Astrocyte of the spinal cord (primary cell): ENCODE results near the gene AP1S1.
"Not testable (repeated sequence)": the region's sequence is repeated elsewhere in the genome, so short reads cannot be mapped to it uniquely, and the experiment has no call there.

ENCODE experiments used
- DNase-seq: peaks from one replicate; pipeline ENCODE4 v3.0.0; 2011; ENCODE audit warnings: low read depth, low spot score
- H3K4me3 ChIP-seq: 2 replicates; pipeline ENCODE4 v1.5.1; 2011; ENCODE audit warnings: low read depth, mild to moderate bottlenecking, low read length, moderate library complexity
- in situ Hi-C: cut with HindIII; loops from 2 replicates; pipeline ENCODE4 v1.10.0; 2017; ENCODE audit warnings: low sequenced_read_pairs
- TF ChIP-seq, protein P1 (sequence below): IDR thresholded peaks from 2 replicates; pipeline ENCODE4 v1.5.1; 2012; ENCODE audit warnings: low read depth, mild to moderate bottlenecking, low read length, inconsistent platforms

Gene AP1S1

DNA sequence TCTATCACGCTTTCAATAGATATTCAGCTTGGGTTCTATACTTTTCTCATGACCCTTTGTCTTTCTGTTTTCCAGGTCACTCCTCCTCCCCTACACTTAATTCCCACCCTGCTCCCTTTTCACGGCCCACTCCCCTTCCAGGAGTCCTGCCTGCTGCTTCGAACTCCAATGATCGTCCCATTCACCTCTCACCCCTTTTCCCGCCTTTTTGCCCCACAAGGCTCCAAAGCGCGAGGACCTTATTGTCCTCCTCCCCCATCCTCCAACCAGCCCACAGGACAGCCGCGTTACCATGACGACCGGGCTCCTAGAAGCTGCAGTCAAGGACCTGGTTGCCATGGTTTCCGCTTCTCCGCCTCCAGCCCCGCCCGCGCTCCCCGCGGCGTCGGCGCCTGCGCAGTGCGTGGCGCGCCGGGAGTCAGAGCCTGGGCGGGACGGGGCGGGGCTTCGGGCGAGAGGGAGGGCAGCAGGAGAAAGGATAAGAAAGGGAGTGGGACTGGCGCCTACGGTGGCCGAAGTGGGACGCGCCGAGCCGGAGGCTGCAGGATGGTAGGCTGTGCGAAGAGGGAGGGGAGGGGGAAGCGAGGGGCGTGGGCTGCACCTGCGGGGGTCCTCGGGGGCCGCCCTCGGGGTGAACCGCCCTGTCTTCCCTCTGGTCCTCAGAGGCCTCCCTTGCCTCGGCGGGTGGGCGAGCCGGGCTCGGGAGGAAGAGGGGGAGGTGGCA, at the start of gene AP1S1:
TSS of gene AP1S1 (plus strand) at position 508 of the 724 bp plus-strand sequence. CDS start at position 547, 39 bp downstream.
- DNase-seq: peak; percentile 94
- in situ Hi-C loops: no loop called here
- TF ChIP-seq, protein P1, sequence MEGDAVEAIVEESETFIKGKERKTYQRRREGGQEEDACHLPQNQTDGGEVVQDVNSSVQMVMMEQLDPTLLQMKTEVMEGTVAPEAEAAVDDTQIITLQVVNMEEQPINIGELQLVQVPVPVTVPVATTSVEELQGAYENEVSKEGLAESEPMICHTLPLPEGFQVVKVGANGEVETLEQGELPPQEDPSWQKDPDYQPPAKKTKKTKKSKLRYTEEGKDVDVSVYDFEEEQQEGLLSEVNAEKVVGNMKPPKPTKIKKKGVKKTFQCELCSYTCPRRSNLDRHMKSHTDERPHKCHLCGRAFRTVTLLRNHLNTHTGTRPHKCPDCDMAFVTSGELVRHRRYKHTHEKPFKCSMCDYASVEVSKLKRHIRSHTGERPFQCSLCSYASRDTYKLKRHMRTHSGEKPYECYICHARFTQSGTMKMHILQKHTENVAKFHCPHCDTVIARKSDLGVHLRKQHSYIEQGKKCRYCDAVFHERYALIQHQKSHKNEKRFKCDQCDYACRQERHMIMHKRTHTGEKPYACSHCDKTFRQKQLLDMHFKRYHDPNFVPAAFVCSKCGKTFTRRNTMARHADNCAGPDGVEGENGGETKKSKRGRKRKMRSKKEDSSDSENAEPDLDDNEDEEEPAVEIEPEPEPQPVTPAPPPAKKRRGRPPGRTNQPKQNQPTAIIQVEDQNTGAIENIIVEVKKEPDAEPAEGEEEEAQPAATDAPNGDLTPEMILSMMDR: no peak
- peak within 1 kb of the TSS; percentile 87 for H3K4me3 ChIP-seq

DNA sequence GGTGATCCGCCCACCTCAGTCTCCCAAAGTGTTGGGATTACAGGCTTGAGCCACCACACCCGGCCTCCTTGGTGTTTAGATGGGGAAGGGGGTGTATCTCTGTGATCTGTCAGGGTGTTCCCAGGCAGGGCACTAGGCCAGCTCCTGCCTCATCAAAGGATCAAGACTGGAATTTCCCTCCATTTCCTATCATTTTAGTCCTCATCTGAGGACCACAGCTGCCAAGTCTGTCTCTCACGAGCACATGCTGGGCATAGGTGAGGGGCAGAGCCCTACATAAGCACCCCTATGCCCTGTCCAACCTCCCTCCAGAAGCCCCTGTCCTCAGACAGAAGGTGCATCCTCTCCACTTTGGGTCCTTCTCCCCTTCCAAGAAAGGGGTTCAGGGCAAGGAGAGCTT, 49.5 kb upstream of the AP1S1 start:
- no peak overlapping the region for H3K4me3 ChIP-seq
- no peak for DNase-seq
- in situ Hi-C loops: no loop called here
- TF ChIP-seq, protein P1: no peak

DNA sequence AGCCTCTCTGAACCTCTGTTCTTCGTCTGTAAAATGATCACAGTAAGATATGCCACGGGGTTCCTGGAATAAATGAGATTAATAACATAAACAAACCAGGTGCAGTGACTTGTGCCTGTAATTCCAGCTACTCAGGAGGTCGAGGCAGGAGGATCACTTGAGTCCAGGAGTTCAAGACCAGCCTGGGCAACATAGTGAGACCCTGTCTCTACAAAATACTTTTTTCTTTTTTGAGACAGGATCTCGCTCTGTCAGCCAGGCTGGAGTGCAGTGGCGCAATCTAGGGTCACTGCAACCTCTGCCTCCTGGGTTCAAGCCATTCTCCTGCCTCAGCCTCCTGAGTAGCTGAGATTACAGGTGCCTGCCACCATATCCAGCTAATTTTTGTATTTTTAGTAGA, 49.0 kb upstream of the AP1S1 start:
- in situ Hi-C loops, DNase-seq, H3K4me3 ChIP-seq: not testable (repeated sequence)

DNA sequence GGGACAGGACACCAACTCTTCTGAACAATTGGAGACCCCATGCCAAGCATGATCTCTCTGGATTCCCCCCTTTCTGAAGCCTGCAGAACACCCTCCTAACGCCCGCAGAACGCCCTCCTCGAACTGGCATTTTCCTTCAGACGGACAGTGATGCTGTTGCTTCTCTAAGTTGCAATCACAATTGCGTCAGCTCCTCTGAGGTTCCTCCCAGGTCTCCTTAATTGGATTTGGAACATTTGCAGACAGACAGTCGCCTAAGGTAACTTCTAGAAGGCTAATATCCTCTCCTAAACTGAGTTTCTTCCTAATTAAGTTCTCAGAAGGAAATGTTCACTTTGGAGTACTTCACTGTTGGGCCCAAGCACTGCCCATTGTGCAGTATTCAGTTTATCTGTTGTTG, 47.9 kb upstream of the AP1S1 start:
- DNase-seq: no peak
- H3K4me3 ChIP-seq: no peak overlapping the region
- TF ChIP-seq, protein P1: no peak
- in situ Hi-C loops: no loop called here

DNA sequence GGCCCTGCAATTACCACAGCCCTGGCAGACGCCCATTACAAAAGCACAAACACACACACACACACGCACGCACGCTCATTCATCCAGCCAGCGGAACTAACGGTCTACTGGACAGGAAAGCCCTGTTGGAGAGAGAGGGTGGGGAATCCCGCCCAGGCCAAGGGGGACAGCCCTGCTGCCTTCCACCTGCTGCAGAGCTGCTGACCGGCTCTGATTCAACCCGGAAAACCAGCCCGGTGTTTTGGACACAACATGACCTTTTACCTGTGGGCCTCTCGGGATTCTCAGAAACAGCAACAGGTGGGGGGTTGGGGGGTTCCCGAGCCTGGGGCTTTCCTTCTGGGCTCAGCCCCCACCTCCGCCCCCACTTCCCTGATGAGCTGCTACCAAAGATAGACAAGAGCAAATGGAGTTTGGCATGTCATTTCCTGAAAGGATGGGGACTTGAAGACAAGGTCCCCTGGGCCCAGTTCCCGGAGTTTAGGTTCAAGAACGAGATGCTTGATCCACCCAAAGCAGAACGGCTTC, 45.9 kb upstream of the AP1S1 start:
- TF ChIP-seq, protein P1: no peak
- in situ Hi-C loops: no loop called here
- DNase-seq: no peak
- no peak overlapping the region for H3K4me3 ChIP-seq

DNA sequence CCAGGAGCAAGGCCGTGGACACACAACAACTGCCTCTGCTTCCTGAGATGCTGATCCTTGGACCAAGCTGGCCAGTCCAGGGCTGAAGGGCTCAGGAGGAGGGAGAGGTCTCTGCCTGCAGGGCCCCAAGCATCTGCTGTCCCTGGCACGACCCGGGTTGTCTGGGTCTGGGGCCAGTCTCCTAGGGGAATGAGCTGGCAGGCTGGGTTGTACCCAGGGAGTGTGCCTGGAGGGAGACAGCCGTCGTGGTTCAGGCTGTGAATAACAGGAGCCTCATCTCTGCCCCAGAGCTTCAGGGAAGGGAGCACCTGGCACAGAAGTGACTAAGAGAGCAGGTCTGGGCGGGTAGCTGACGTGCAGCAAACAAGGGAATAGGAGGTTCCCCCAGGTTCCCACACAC, 45.3 kb upstream of the AP1S1 start:
- DNase-seq: no peak
- TF ChIP-seq, protein P1: no peak
- no peak overlapping the region for H3K4me3 ChIP-seq
- in situ Hi-C loops: no loop called here

DNA sequence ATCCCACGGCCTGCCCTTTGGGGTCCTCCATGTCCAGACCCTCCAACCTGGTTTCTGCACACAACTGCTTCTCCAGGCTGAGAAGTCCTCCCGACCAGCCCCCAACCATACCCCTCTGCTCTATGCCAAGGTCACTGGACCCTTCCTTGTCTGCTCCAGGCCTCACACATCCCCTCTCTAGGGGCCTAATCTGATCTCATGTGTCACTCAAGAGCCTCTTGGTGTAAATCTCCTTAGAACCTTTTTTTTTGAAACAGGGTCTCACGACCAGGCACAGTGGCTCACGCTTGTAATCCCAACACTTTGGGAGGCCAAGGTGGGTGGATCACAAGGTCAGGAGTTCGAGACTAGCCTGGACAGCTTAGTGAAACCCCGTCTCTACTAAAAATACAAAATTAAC, 44.9 kb upstream of the AP1S1 start:
- in situ Hi-C loops: no loop called here
- no peak for DNase-seq
- no peak overlapping the region for H3K4me3 ChIP-seq
- TF ChIP-seq, protein P1: no peak
